WERI-Rb-1 (cell line): ENCODE measurements around the gene DST.

Experiments
- DNase-seq: peaks from one replicate; pipeline ENCODE4 v3.0.0-alpha.2; 2020
- H3K27ac ChIP-seq: fragments of 250-450 bp; sonication (Bioruptor Pico); 2 replicates; pipeline ENCODE4 v1.5.1; 2020; ENCODE audit warnings: mild to moderate bottlenecking, moderate library complexity
- H3K27me3 ChIP-seq: fragments of 250-450 bp; sonication (Bioruptor Pico); 2 replicates; pipeline ENCODE4 v1.5.1; 2021; ENCODE audit warnings: mild to moderate bottlenecking, low read depth, moderate library complexity; ENCODE audit not compliant: insufficient read depth, severe bottlenecking
- H3K36me3 ChIP-seq: fragments of 250-450 bp; sonication (Bioruptor Pico); 2 replicates; pipeline ENCODE4 v1.5.1; 2020; ENCODE audit warnings: mild to moderate bottlenecking, moderate library complexity
- H3K4me3 ChIP-seq: 2 replicates; pipeline ENCODE4 v1.5.1; 2011; ENCODE audit warnings: low read depth, mild to moderate bottlenecking, control low read depth, low read length
- H3K9me3 ChIP-seq: fragments of 250-450 bp; sonication (Bioruptor Pico); 2 replicates; pipeline ENCODE4 v1.5.1; 2021; ENCODE audit warnings: mild to moderate bottlenecking, moderate library complexity; ENCODE audit not compliant: severe bottlenecking
- TF ChIP-seq, protein P1 (sequence below): IDR thresholded peaks from 2 replicates; pipeline ENCODE4 v1.5.1; 2011; ENCODE audit warnings: low read depth, mild to moderate bottlenecking, control low read depth, inconsistent platforms, low read length

The DST gene

DNA sequence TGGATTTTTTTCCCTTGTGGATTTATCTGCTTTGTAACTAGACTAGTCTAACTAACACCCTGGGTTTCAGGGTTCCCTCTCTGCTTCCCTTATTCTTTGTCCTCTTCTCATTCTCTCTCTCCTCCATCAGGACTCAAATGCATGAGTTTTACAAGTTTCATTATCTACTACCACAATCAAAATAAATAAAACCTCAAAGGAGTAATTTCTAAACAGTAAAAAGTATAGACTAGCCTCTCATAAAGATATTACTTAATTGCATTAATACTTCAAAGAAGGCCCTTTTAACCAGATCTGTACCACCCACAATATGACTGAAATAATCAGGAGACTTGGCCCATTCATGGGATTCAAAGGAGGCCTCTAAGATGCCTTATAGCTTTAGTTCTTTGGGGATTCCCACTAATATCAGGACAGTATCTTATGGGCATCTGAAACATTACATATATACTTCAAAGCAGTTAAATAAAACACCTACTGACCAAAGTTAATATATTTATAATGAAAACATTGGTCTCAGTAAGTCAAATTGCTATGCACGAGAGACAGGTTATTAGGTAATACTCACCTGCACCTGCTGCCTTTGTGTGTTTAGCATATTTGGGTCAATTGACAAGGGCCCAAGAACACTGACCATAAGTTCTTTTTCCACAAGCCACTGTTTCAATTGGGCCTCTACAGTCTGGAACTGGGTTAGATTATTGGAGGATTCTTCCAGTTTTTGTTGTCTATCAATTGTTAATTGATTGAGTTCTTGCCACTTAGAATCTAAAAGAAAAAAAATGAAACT lies 85.7 kb downstream of the DST start:
- no peak overlapping the region for H3K4me3 ChIP-seq
- no peaks in the 10 kb centered on the region for H3K27me3 ChIP-seq
- TF ChIP-seq, protein P1, sequence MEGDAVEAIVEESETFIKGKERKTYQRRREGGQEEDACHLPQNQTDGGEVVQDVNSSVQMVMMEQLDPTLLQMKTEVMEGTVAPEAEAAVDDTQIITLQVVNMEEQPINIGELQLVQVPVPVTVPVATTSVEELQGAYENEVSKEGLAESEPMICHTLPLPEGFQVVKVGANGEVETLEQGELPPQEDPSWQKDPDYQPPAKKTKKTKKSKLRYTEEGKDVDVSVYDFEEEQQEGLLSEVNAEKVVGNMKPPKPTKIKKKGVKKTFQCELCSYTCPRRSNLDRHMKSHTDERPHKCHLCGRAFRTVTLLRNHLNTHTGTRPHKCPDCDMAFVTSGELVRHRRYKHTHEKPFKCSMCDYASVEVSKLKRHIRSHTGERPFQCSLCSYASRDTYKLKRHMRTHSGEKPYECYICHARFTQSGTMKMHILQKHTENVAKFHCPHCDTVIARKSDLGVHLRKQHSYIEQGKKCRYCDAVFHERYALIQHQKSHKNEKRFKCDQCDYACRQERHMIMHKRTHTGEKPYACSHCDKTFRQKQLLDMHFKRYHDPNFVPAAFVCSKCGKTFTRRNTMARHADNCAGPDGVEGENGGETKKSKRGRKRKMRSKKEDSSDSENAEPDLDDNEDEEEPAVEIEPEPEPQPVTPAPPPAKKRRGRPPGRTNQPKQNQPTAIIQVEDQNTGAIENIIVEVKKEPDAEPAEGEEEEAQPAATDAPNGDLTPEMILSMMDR = no peak
- peaks cover 86% of the 10 kb centered on the region for H3K36me3 ChIP-seq
- DNase-seq = no peak
- H3K9me3 ChIP-seq = no peaks in the 10 kb centered on the region
- no peak overlapping the region for H3K27ac ChIP-seq

DNA sequence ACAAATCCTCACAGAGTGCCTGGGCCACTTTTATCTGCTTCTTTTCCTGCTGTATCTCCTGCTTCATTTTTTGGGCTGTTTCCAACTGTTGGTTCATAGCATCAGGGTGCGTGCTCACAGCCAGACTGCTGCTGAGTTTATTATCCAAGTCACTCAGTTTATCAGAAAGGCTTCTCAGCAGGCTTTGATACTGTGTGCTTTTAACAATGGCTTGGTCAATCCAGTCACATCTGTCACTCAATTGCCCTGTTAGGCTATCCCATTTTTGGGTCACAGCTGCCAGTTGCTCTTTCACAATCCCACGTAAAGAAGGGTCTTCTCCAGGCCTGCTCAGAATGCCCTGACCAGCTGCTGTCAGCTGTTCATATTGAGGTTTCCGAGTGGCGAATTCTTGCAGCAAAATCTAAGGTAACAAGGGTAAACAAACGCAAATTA lies 87.2 kb downstream of the DST start:
- Histone ChIP-seq H3K4me3 (no peak overlapping the region), H3K27ac (no peak overlapping the region), H3K9me3 (no peaks in the 10 kb centered on the region), H3K27me3 (no peaks in the 10 kb centered on the region), H3K36me3 (peaks cover 85% of the 10 kb centered on the region)
- DNase-seq = no peak
- TF ChIP-seq, protein P1 = no peak

DNA sequence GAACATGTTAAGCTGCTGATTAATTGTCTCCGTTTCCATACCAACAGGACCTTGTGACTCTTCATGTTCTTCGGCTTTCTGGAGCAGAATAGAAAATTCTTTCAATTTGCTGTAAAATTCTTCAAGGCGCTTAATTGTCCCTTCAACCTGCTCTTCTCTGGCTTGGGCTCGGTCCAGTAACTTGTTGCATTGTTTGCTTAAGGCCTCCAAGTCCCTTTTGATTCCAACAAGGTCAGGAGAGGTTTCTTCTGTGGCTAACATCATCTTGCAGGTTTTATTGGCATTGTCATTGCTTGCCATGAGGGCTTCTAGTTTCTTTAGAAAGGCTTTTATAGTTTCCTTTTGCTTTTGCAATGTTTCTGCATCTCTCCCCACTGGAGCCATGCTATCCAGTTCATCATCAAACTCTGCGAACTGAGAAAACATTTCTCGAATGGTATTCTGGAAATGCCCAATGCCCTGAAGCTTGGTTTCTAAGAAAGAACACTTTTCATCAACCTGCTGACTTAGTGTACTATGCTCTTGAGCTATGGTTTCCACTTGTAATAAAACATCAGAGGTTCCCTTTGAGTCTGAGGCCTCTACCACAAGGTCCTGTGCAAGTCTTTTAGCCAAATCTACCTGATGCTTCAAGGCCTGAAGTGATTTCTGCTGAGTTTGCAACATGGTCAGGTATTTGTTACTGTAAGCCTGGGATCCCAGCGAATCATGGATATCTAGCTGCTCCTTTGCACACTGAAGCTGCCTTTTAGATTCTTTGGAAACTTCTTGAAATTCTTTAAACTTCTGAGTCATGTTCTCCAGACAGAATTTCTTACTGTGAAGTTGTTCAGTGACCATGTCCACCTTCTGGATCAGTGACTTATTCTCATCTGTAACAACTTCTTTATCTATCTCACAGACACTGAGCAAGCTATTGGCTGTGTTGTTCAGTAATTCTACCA lies 90.2 kb downstream of the DST start:
- DNase-seq = no peak
- TF ChIP-seq, protein P1 = no peak
- Histone ChIP-seq H3K36me3 (peaks cover 65% of the 10 kb centered on the region), H3K9me3 (no peaks in the 10 kb centered on the region), H3K4me3 (no peak overlapping the region), H3K27ac (no peak overlapping the region), H3K27me3 (no peaks in the 10 kb centered on the region)

DNA sequence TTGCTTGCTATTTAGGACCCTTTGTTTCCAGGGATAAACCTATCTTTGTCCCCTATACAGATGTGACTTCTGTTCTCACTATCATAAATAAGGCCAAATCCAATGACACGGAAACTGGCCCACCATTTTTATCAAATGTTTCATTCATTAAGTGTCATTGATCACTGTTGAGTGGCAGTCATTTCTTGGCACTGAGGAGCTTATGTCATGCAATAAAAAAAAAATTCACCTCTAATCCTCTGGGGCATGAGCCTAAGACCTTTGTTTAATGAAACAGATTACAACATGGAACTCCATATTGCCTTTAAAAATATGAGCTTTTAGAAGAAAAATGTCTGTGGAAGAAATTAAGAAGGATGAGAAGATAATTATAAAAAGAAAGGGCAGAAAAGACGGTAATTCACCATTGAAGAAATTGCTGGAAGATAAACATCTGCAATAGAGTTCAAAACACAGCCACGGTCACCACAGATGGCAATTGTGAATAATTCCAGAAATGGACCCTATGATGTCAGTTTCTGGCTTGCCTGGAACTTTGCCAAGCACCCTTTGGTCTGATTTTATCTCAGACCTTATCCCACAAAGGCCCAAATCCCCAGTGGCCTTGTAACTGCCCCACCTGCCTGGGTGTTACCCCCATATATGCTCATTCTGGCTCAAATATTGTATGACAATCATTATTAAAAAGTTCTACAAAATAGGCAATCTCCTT lies 91.1 kb downstream of the DST start:
- H3K27ac ChIP-seq = no peak overlapping the region
- no peak overlapping the region for H3K4me3 ChIP-seq
- H3K27me3 ChIP-seq = no peaks in the 10 kb centered on the region
- peaks cover 56% of the 10 kb centered on the region for H3K36me3 ChIP-seq
- TF ChIP-seq, protein P1 = no peak
- no peaks in the 10 kb centered on the region for H3K9me3 ChIP-seq
- DNase-seq = no peak

DNA sequence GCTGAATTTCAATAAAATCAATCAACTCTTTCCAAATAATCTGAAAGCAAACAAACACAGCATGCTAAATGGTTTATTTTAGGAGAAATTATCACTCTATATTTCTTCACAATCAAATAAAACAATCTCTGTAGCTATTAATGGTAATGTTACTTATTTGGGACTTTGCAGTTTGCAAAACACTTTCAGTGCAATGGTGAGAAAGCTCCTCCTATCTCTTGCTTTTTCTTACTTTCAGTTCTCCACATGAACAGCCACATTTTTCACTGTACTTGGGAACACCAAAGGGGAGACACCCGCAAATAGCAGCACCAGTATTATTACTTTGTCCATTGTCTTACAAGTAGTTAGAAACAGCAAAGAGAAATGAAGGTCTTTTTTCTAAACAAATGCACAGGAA lies 92.4 kb downstream of the DST start:
- Histone ChIP-seq H3K4me3 (no peak overlapping the region), H3K36me3 (peaks cover 47% of the 10 kb centered on the region), H3K27ac (no peak overlapping the region), H3K27me3 (no peaks in the 10 kb centered on the region), H3K9me3 (no peaks in the 10 kb centered on the region)
- TF ChIP-seq, protein P1 = no peak
- DNase-seq = no peak
